Measurements from ENCODE around the gene SH3YL1.

The SH3YL1 gene

GRCh38 chr2:249538-250042 is 14.2 kb downstream of the SH3YL1 start:
- no peak for TF ChIP-seq CTCF (conservative IDR thresholded peaks at IDR 0.05; ENCODE audit: control insufficient read depth, insufficient read depth, low read depth, low read length)
- DNase-seq (ENCODE audit: low read depth), result no peak
- no peak overlapping the region for H3K4me3 ChIP-seq (ENCODE audit: control insufficient read depth, low read depth, low read length)

GRCh38 chr2:248724-249123 is 15.1 kb downstream of the SH3YL1 start:
- no peak for DNase-seq (ENCODE audit: low read depth)
- TF ChIP-seq CTCF (conservative IDR thresholded peaks at IDR 0.05; ENCODE audit: control insufficient read depth, insufficient read depth, low read depth, low read length), result no peak
- no peak overlapping the region for H3K4me3 ChIP-seq (ENCODE audit: control insufficient read depth, low read depth, low read length)

GRCh38 chr2:246489-247144 is 17.2 kb downstream of the SH3YL1 start:
- peak; percentile 60 for TF ChIP-seq CTCF (conservative IDR thresholded peaks at IDR 0.05; ENCODE audit: control insufficient read depth, insufficient read depth, low read depth, low read length)
- H3K4me3 ChIP-seq (ENCODE audit: control insufficient read depth, low read depth, low read length), result no peak overlapping the region
- DNase-seq (ENCODE audit: low read depth), result peak; percentile 68

GRCh38 chr2:244547-244946 is 19.3 kb downstream of the SH3YL1 start:
- TF ChIP-seq CTCF (conservative IDR thresholded peaks at IDR 0.05; ENCODE audit: control insufficient read depth, insufficient read depth, low read depth, low read length), result no peak
- no peak for DNase-seq (ENCODE audit: low read depth)
- no peak overlapping the region for H3K4me3 ChIP-seq (ENCODE audit: control insufficient read depth, low read depth, low read length)

- DNase-seq (ENCODE audit: low read depth), result no peak
- no peak for TF ChIP-seq CTCF (conservative IDR thresholded peaks at IDR 0.05; ENCODE audit: control insufficient read depth, insufficient read depth, low read depth, low read length)
- H3K4me3 ChIP-seq (ENCODE audit: control insufficient read depth, low read depth, low read length), result no peak overlapping the region
Measured at GRCh38 chr2:238869-239268, 25.0 kb downstream of the SH3YL1 start.

- DNase-seq (ENCODE audit: low read depth), result no peak
- no peak for TF ChIP-seq CTCF (conservative IDR thresholded peaks at IDR 0.05; ENCODE audit: control insufficient read depth, insufficient read depth, low read depth, low read length)
- no peak overlapping the region for H3K4me3 ChIP-seq (ENCODE audit: control insufficient read depth, low read depth, low read length)
Measured at GRCh38 chr2:238431-238830, 25.4 kb downstream of the SH3YL1 start.

Data from fibroblast of mammary gland (primary cell).